Inflammatory macrophage (primary cell): ENCODE results near the gene NCMAP.
"Not testable (repeated sequence)": the region's sequence is repeated elsewhere in the genome, so short reads cannot be mapped to it uniquely, and the experiment has no call there.

Experiments
- DNase-seq, 2 donors: peaks; one replicate each; pipeline ENCODE4 v3.0.0-alpha.2; 2020 to 2022

The NCMAP gene

GRCh38 chr1:24544239-24544638, 11.6 kb upstream of the NCMAP start:
- DNase-seq, result no peak

GRCh38 chr1:24545662-24546061, 10.2 kb upstream of the NCMAP start:
- DNase-seq, result no peak

- peak in 1 of 2 donors; percentile 15 for DNase-seq
These were observed 8.7 kb upstream of the NCMAP start for GRCh38 chr1:24547195-24547594.

GRCh38 chr1:24548070-24548469, 7.8 kb upstream of the NCMAP start:
- no peak for DNase-seq

GRCh38 chr1:24549210-24549609, 6.7 kb upstream of the NCMAP start:
- not testable (repeated sequence) for DNase-seq

GRCh38 chr1:24551290-24551959, 4.5 kb upstream of the NCMAP start:
- DNase-seq, result no peak

- DNase-seq, result no peak
These were observed 3.8 kb upstream of the NCMAP start for GRCh38 chr1:24551960-24552571.

- no peak for DNase-seq
These were observed 2.0 kb upstream of the NCMAP start for GRCh38 chr1:24553931-24554330.

GRCh38 chr1:24554714-24555113, 1.2 kb upstream of the NCMAP start:
- DNase-seq, result no peak

GRCh38 chr1:24556414-24556795, 518 bp downstream of the NCMAP start:
- DNase-seq, result no peak

- no peak for DNase-seq
These were observed 1.3 kb downstream of the NCMAP start for GRCh38 chr1:24557220-24557619.

GRCh38 chr1:24557711-24558131, 1.8 kb downstream of the NCMAP start:
- DNase-seq, result no peak

- DNase-seq, result no peak
These were observed 2.6 kb downstream of the NCMAP start for GRCh38 chr1:24558455-24558854.

GRCh38 chr1:24558902-24559791, 3.3 kb downstream of the NCMAP start:
- DNase-seq, result peak; percentile 70 to 72

GRCh38 chr1:24560361-24560760, 4.5 kb downstream of the NCMAP start:
- no peak for DNase-seq

- DNase-seq, result no peak
These were observed 6.7 kb downstream of the NCMAP start for GRCh38 chr1:24562625-24563024.

- DNase-seq, result no peak
These were observed 8.8 kb downstream of the NCMAP start for GRCh38 chr1:24564695-24565094.

GRCh38 chr1:24566236-24566867, 10.5 kb downstream of the NCMAP start:
- no peak for DNase-seq

GRCh38 chr1:24567792-24568388, 12.0 kb downstream of the NCMAP start:
- DNase-seq, result peak; percentile 48 to 65

- no peak for DNase-seq
These were observed 12.6 kb downstream of the NCMAP start for GRCh38 chr1:24568475-24568874.

GRCh38 chr1:24570265-24571125, 14.6 kb downstream of the NCMAP start:
- DNase-seq, result no peak

- DNase-seq, result no peak
These were observed 16.4 kb downstream of the NCMAP start for GRCh38 chr1:24572301-24572700.
